Renal cortical epithelial cell (primary cell): Measurements from ENCODE around the gene SLC28A1. TPM values are rescaled to one million over a fixed set of nuclear protein-coding genes. Genes with fewer than 3 reads are reported as not detected.

Experiments
- DNase-seq: peaks from one replicate; pipeline ENCODE4 v3.0.0-alpha.2; 2011; ENCODE audit warnings: low read depth
- total RNA-seq: library from RNA; depleted of rRNA; stranded (reverse); fragments of >200 nt; gene quantifications from 2 replicates; pipeline ENCODE4 v1.2.3, GENCODE V29; 2014

The SLC28A1 gene
- total RNA-seq, 1 donor from 2014 or later, result 0.15 TPM

- DNase-seq, result peak; percentile 88
Measured at GRCh38 chr15:84992157-84992944, 107.9 kb downstream of the SLC28A1 start.

Other genes starting within 250 kb of the SLC28A1 start
- gene WDR73, start 230.4 kb upstream of the SLC28A1 start, total RNA-seq, result 34.8 and 35.8 TPM in 2 replicates
- gene NMB, start 226.5 kb upstream of the SLC28A1 start, total RNA-seq, result 4.2 and 8.7 TPM in 2 replicates
- 291 and 378 TPM in 2 replicates for gene SEC11A, start 168.5 kb upstream of the SLC28A1 start, total RNA-seq
- gene ZNF592, start 136.1 kb upstream of the SLC28A1 start, total RNA-seq, result 2.4 and 16.8 TPM in 2 replicates
- gene ALPK3, start 67.3 kb upstream of the SLC28A1 start, total RNA-seq, result 16.0 and 79.8 TPM in 2 replicates
- 23.8 and 36.7 TPM in 2 replicates for gene PDE8A, start 97.2 kb downstream of the SLC28A1 start, total RNA-seq